Heart left ventricle (tissue), 13 donors: Measurements from ENCODE around the gene SSC5D.

ENCODE experiments used
- POLR2A ChIP-seq, 2 donors: fragments of 450-650 bp; IDR thresholded peaks; one replicate each; pipeline ENCODE4 v1.6.1; 2017; ENCODE audit warnings: antibody characterized with exemption in 2 of 2, mild to moderate bottlenecking in 2 of 2, moderate library complexity in 2 of 2
- TF ChIP-seq, protein P1 (sequence below), 12 donors: fragments of 200-600 bp; sonication (generic) in 4 of 12; IDR thresholded peaks; one replicate each; pipeline versions ENCODE4 v1.5.0 to v1.8.0; 2018 to 2022; ENCODE audit warnings: antibody characterized with exemption in 12 of 12, mild to moderate bottlenecking in 5 of 12
- donor health status: ischemic (EF 13 %, LVEDD 7.1; RV severe dilation, severe dysfunction).
- donor health status: DM: no; HTN: yes; CAD: no.
- donor health status: DM: no; HTN: no; CAD: no.
- donor health status: ischemic (EF 25% LVEDD 6.9; RV normal size, moderate dysfunction).
- donor health status: ischemic (EF 25% LVEDD 5.7; RV mildly dilated, moderate dysfunction).
- donor health status: ischemic (EF 35%, LVEDD 5.7; RV mildly dilated, moderate dysfunction).
- donor health status: nonischemic (EF 11% LVEDD 7.7; RV severe dilation, severe dysfunction).
- donor health status: DM: yes; HTN: yes; CAD: no.
- donor health status: PGD.
- donor health status: ischemic (EF 29% LVEDD 5.4; RV normal size, mild dysfunction).
- donor health status: nonischemic (EF 23%, LVEDD 6.1; RV moderate dilation, normal function).

DNA sequence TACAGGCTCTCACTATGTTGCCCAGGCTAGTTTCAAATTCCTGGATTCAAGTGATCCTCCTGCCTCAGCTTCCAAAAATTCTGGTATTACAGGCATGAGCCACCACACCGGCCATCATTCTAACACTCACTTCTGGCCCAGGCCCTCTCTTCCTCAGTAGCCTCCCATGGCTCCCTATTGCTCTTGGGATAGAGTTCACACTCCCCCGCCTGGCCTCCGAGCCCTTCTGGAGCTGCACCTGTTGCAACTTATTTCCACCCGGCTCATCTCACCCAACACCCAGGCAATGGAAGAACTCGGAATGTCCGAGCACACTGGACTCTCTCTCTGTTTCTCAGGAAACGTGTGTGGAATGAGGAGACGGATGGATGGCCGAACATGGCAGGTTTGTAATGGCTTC is 66.1 kb downstream of the SSC5D start:
- TF ChIP-seq, protein P1, sequence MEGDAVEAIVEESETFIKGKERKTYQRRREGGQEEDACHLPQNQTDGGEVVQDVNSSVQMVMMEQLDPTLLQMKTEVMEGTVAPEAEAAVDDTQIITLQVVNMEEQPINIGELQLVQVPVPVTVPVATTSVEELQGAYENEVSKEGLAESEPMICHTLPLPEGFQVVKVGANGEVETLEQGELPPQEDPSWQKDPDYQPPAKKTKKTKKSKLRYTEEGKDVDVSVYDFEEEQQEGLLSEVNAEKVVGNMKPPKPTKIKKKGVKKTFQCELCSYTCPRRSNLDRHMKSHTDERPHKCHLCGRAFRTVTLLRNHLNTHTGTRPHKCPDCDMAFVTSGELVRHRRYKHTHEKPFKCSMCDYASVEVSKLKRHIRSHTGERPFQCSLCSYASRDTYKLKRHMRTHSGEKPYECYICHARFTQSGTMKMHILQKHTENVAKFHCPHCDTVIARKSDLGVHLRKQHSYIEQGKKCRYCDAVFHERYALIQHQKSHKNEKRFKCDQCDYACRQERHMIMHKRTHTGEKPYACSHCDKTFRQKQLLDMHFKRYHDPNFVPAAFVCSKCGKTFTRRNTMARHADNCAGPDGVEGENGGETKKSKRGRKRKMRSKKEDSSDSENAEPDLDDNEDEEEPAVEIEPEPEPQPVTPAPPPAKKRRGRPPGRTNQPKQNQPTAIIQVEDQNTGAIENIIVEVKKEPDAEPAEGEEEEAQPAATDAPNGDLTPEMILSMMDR (IDR thresholded peaks at IDR 0.05): no peak
- no peak for TF ChIP-seq POLR2A (IDR thresholded peaks at IDR 0.05)
